SW480 (cell line): ENCODE data around the gene CPLANE1.
"Not testable (repeated sequence)": the region's sequence is repeated elsewhere in the genome, so short reads cannot be mapped to it uniquely, and the experiment has no call there.

ENCODE experiments used
- DNase-seq: peaks from one replicate; pipeline ENCODE4 v3.0.0-alpha.2; 2016; ENCODE audit warnings: low spot score

The CPLANE1 gene

DNA sequence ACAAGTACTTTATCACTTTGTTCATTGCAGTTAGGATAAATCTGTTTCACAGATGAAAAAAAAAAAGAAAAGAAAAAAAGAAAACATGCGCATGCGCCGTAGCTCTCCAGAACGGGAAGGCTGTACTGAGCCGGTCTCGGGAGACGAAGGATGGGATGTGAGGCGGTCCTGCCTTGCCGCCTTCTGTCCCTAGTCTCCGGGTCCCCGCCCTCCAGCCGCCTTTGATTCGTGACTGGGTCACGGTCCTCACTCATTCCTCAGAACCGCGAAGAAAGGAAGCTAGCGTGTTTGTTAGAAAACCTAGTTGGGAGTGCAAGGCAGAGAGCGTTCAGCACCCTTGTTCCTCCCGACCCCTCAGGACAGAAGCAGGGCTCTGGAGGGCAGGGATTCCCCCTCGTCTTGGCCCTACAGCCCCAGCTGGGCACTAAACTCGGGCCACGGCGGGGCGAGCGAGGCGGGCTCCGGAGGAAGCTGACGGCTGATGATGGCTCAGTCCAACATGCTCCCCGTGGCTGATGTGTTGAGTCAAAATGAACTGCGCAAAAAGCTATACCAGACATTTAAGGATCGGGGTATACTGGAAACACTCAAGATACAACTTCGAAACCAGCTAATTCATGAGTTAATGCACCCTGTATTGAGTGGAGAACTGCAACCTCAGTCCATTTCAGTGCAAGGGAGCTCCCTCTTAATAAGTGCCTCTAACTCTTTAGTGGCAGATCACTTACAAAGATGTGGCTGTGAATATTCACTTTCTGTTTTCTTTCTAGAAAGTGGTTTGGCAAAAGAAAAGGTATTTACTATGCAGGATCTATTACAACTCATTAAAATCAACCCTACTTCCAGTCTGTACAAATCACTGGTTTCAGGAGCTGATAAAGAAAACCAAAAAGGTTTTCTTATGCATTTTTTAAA is 40.0 kb downstream of the CPLANE1 start:
- no peak for DNase-seq

DNA sequence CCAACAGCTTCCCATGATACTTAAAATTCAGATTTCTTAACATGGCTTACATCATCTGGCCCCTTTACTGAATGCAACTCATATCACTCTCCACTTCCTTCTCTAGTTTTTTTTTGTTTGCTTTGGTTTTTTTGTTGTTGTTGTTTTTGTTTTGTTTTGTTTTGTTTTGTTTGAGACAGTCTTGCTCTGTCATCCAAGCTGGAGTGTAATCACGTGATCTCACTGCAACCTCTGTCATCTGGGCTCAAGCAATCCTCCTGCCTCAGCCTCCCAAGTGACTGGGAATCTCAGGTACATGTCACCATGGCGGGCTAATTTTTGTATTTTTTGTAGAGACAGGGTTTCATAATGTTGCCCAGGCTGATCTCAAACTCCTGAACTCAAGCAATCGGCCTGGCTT is 41.4 kb downstream of the CPLANE1 start:
- no peak for DNase-seq

DNA sequence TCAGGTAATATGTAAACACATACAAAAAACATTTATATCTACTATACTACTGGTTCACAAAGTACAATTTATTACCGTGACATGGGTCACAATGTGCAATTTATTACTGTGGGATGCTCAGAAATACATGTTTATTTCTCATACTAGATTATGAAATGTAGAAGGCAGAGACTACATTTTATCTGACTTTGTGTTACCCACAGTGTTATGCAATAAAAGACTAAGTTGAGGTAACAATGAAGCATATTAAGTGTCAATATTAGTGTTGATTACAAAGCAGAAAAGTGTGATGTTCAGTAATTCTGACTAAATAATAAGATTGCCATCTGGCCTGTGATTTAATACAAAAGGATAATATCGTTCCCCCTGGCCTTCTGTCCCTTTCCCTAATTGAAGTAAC is 42.4 kb downstream of the CPLANE1 start:
- no peak for DNase-seq

DNA sequence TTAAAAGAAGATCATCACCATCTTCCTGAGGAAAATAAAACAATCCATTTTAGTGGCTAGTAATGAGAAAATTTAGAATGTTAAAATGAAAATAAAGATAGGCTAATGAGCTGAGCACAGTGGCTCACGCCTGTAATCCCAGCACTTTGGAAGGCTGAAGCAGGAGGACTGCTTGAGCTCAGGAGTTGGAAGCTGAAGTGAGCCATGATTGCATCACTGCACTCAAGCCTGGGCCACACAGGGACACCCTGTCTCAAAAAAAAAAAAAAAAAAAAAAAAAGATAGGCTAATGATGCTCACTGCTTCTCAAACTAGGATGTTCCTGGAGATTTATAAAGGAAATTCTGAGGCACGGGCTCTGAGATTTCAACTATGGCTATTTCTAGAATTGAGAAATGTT is 50.3 kb downstream of the CPLANE1 start:
- DNase-seq = no peak

DNA sequence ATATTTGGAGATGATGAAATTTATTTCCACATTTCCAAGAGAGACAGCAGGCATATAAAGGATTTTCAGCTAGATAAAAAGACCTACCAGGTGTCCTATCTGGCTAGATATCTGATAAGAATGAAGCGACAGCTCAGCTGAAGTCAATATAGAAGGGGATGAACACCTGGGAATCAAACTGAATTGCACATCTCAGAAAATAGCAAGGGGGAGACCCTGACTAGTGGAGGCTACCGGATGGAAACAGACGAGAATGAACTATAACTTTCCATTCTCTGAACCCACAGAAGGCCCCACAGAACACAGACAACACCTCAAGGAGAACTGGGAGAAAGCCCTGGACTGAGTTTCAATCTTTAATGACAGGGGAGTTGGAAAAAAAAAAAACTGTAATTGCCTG is 51.1 kb downstream of the CPLANE1 start:
- DNase-seq = no peak

DNA sequence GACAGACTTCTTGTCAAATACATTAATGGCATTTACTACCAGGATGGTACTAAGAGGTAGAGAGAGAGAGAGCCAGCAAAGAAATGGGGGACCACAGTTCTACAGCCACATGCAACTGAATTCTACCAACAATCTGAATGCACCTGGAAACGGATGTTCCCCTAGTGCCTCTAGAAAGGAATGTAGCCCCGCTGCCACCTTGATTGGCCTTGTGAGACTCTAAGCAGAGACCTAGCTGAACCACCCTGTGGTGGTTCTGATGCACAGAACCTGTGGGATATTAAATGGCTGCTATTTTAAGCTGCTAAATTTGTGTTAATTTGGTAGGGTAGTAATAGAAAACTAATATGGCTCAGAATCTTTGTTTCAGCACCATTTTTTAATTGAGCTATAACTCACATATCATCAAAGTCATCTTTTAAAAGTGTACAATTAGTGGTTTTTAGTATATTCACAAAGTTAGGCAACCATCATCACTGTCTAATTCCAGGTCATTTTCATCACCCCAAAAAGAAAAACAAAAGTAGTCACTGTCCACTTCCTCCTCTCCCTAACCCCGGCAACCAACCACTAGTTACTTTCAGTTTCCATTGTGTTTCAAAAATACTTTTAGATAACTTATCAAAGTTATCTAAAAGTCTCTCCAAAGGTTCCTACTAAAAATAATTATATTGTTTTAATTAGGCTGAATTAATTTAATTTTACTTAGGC is 51.7 kb downstream of the CPLANE1 start:
- no peak for DNase-seq

DNA sequence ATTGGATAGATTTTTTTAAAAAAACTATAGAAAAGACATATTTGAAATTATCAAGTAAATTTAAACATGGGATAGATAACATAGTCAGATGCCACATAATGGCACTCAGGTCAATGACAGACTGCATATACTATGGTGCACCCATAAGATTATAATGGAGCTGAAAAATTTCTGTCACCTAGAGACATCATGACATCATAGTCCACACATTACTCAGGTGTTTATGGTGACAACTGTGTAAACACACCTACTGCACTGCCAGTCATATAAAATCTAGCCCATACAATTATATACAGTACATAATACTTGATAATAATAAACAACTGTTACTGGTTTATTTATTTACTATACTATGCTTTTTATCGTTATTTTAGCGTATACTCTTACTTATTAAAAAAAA is 58.6 kb downstream of the CPLANE1 start:
- DNase-seq = no peak

DNA sequence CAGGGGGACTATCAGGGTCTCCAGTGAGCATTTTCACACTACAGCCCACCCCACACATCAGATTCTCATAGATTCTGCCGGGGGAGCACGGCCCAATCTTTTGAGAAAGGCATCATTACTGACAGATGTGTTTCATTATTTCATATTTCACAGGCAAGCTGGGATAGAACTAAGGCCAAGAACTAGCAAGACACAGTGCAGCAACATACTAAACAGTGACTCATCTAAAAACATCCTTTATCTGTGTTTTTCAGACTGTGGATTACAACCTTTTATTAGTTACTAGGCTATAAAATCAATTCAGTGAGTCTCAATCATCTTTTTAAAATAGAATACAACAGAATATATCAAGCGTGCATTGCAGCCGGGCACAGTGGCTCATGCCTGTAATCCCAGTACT is 59.8 kb downstream of the CPLANE1 start:
- no peak for DNase-seq

DNA sequence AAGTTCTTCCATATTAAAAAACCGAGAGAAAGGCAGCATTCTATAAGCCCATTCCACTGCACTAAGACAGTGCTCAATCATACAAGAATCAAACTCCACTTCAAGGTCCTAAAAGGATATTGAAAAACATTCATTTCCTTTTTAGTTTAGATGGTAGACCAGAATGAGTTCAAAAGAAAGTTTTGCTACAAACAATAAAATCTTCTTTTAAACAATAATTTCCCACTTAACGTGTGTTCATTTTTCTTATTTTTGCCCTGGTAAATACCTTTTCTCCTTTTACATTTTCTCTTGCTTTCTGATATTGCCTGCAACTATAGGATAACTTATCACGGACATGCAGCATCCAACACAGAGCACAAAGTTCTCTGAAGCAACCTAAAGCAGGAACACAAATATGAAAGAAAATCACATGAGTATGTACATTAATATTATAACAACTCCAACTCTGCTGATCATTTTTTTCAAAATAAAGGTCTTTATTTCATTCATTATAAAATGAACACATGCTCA is 61.7 kb downstream of the CPLANE1 start:
- DNase-seq = no peak

DNA sequence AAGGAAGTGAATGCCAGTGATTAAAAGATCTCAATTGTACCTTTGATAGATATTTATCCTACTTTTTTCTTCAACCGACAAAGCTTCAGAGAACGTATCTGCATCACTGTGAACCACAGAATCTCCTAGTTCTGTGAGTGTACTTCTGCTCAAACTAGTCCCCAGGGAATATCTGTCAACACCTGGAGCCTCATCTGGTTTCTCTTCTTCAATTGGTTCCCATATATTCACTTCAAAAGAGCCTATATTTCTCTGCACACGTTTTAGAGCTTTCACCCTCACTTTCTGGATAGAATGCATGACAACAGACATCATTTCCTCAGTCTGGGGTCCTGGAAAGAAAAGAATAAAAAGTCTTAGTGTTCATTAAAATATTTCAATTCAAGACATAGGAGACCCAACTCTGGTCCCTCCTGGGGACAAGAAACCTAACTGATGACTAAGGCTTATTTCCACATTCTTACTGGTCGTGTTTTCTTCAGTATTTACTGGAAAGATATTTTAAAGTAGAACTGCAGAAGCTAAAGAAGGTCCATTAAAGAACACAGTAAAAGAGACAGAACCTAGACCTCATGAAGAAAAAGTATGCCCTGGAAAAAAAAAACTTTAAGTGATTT is 64.3 kb downstream of the CPLANE1 start:
- no peak for DNase-seq

DNA sequence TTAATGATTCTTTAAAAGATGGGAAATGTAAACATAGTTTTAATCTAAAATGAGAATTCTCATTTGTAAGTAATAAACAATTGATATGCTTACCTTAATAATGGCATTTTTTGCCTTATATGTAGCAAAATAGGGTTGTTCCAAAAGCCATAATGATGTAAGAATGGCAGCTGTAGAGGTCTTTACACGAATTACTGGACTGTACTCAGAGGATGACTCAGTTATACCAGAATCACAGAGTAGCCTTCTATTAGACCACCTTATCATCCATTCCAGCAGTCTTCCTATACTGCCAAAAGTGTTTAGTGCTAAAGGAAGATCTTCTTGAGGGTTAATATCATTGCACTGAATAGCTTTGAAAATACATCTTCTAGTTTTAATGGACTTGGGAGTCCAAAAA is 66.5 kb downstream of the CPLANE1 start:
- no peak for DNase-seq

DNA sequence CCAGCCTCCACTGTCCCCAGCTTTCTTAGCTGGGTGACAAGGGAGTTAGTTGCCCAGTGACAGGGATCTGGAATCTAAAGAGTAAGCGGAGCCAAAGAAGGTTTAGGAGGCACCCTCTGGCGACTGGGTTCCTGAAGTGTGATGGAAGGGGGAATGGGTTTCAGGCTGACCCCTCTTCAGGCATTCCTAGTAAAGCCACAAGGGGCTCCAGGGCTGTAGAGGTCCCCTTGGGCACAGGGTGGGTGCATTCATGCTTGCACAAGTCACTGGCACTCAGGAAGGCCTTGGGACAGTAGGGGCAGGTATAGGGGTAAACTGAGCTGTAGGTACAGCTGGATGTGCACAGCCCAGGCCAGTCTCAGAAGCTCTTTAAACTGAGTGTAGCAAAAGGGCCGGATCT is 74.2 kb downstream of the CPLANE1 start:
- no peak for DNase-seq

DNA sequence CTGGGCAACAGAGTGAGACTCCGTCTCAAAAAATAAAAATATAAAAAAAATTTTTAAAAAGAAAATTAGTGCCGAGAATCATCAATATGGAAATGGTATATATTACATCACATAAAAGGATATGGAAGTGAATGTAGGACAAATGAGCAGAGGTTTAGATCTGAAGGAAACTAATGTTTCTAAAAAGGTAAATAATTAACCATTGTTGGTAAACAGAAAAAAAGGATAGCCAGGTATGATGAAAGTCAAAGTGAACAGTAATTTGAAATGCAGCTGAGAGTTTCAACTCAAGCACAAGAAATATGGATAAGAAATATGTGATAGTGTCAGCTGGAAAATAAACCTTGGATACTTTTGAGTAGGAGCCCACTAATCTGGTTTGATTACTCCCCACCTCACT is 76.2 kb downstream of the CPLANE1 start:
- DNase-seq = no peak

DNA sequence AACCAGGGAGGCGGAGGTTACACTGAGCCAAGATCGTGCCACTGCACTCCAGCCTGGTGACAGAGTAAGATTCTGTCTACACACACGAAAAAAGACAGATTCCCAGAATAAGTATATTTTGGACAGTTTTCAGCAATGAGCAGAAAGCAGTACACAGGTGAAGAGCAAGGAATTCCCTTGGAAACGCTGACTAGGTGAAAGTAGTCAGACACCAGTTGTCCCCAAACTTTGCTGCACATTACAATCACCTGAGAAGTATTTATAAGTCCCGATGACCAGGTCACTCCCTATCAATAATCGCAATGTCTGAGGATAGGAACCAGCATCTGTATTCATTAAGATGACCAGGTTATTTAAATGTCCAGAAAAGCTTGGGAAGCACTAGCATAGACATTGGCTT is 78.3 kb downstream of the CPLANE1 start:
- no peak for DNase-seq

DNA sequence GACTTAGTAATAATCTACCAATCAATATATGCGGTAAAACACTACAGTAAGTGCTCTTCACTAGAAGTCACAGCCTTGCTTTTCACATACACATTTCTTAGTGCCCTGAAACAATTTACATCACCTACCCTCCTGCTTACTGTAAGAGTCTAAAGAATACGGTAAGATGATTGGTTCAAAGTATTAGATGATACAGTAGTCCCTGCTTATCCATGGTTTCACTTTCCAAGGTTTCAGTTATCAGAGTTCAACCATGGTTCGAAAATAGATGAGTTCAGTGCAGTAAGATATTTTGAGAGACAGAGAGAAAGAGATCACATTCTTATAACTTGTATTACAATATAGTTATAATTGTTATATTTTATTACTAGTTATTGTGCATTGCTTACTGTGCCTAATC is 83.0 kb downstream of the CPLANE1 start:
- no peak for DNase-seq

DNA sequence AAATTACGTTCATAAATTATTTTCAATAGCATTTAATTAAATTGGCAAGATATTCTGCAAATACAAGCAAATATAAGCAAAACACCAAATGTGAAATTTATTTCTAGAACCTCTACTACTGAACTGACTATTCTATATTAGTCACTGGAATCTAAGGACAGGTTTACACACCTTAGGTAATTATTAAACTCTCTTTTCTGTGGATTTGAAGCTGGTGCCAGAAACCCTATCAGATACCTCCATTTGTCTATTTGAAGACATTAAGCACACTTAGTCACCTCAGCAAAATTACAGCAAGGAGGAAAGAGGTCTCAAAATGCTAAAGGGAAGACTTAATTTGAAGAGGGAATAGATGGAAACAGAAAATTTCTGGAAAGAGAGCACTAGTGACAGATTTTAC is 83.4 kb downstream of the CPLANE1 start:
- peak; percentile 2 for DNase-seq

DNA sequence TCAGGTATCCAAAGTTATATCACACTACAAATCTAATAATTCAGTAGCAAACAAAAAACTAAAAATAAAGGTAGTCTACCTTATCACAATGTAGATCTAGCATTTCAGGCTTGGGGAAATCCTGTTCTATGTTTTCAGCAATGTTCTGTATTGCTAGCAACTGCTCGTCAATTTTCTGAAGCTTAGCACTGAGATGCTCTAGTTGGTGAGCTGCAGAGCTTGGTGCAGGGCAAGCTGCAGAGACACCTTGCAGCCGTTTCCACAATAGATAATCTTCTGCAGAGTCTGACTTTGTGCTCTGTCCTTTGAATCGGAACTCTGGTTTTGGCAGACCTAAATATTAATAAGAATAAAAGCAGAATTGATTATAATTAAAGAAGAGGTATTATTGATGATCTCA is 95.5 kb downstream of the CPLANE1 start:
- DNase-seq = no peak

DNA sequence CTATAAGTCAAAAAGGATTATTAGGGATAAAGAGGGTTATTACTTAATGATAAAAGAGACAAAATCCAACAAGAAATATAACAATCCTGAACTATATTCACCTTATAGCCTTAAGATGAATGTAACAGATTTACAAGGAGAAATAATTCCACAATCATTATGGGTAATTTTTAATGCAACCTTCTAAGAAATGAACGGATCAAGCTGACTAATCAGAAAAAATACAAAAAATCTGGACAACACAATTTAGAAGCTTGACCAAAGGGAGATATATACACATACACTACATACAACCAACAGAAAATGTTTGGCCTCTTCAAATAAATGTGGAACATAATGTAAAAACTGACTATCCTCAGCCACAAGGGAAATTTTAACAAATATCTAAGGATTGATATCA is 102.3 kb downstream of the CPLANE1 start:
- no peak for DNase-seq

DNA sequence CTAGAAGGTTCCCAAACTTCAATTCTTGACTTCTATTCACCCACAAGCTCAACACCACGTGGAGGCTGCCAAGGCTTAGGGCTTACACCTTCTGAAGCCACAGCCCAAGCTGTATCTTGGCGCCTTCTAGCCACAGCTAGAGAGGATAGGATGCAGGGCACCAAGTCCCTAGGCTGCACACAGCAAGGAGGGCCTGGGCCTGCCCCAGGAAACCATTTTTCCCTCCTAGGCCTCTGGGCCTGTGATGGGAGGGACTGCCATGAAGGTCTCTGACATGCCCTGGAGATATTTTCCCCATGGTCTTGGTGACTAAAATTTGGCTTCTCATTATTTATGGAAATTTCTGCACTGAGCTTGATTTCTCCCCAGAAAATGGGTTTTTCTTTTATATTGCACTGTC is 112.5 kb downstream of the CPLANE1 start:
- no peak for DNase-seq

DNA sequence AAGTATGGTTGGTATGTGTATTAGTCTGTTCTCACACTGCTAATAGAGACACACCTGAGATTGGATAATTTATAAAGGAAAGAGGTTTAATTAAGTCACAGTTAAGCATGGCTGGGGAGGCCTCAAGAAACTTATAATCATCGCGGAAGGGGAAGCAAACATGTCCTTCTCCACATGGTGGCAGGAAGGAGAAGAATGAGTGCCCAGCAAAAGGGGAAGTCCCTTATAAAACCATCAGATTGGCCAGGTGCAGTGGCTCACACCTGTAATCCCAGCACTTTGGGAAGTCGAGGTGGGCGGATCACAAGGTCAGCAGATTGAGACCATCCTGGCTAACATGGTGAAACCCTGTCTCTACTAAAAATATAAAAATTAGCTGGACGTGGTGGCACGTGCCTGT is 113.9 kb downstream of the CPLANE1 start:
- not testable (repeated sequence) for DNase-seq

DNA sequence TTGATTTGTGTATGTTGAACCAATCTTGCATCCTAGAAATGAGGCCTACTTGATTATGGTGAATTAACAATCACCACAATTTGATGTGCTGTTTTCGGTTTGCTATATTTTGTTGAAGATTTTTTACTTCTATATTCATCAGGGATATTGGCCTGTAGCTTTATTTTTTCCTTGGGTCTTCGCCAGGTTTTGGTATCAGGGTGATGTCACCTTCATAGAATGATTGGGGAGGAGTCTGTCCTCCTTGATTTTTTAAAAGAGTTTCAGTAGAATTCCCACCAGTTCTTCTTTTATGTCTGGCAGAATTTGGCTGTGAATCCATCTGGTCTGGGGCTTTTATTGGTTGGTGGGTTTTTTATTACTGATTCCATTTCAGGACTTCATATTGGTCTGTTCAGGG is 115.2 kb downstream of the CPLANE1 start:
- no peak for DNase-seq

DNA sequence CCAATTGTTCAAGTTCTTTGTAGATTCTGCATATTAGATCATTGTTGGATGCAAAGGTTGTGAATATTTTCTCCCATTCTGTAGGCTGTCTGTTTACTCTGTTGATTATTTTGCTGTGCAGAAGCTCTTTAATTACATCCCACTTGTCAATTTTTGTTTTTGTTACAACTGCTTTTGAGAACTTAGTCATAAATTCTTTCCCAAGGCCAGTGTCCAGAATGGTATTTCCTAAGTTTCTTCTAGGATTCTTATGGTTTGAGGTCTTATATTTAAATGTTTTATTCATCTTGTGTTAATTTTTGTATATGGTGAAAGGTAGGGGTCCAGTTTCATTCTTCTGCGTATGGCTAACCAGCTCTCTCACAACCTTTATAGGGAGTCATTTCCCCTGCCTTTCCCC is 116.5 kb downstream of the CPLANE1 start:
- DNase-seq = no peak

DNA sequence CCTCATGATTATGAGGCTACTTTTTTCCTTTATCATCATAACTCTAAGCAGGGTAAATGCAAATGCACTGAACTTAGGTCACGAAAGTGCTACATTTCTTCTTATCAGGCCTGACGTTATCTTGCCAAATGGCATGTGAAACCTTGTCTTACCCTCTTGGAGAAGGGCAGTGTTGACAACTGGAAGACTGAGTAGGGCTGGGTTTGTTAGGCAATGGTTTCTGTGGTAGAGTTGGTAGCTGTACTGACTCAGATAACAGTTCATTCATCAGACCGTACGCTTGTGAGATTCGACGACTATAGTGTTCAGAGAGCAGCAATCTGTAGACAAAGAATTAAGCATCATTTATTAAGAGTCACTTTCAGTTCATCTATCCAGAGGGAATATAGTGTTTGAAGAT is 127.7 kb downstream of the CPLANE1 start:
- no peak for DNase-seq
